Gastroesophageal sphincter (tissue), 4 donors: ENCODE results near the gene PDLIM4. TPM values are rescaled to one million over a fixed set of nuclear protein-coding genes. Genes with fewer than 3 reads are reported as not detected.

Experiments
- ATAC-seq: fragments of 150-250 bp; one replicate; pipeline ENCODE4 v1.9.1; 2016; ENCODE audit warnings: mild to moderate bottlenecking, moderate library complexity
- H3K27ac ChIP-seq, 4 donors: fragments of 200-600 bp; sonication (generic) in 3 of 4; 1 replicate in 3 of 4; 2 replicates in 1 of 4; pipeline ENCODE4 v1.5.1; 2016 to 2019
- H3K27me3 ChIP-seq: fragments of 200-600 bp; sonication (generic); one replicate; pipeline ENCODE4 v1.5.1; 2019
- H3K36me3 ChIP-seq, 2 donors: fragments of 200-600 bp; sonication (generic); one replicate each; pipeline ENCODE4 v1.5.1; 2019; ENCODE audit warnings: control low read depth in 1 of 2
- H3K4me1 ChIP-seq, 3 donors: fragments of 200-600 bp; sonication (generic); 1 replicate in 2 of 3; 2 replicates in 1 of 3; pipeline ENCODE4 v1.5.1; 2016 to 2019; ENCODE audit warnings: control low read depth in 2 of 3
- H3K4me3 ChIP-seq, 2 donors: fragments of 200-600 bp; sonication (generic); one replicate each; pipeline ENCODE4 v1.5.1; 2019; ENCODE audit warnings: mild to moderate bottlenecking in 1 of 2, moderate library complexity in 1 of 2
- H3K9me3 ChIP-seq, 3 donors: fragments of 200-600 bp; sonication (generic); one replicate each; pipeline ENCODE4 v1.5.1; 2017 to 2019; ENCODE audit warnings: control low read depth in 2 of 3
- CTCF ChIP-seq, 4 experiments: fragments of 200-600 bp in 2 of 4; fragments of 450-650 bp in 2 of 4; sonication (generic) in 1 of 4; IDR thresholded peaks; one replicate each; pipeline ENCODE4 v1.5.1; 2017 to 2019; ENCODE audit warnings: antibody characterized with exemption in 4 of 4, mild to moderate bottlenecking in 2 of 4, moderate library complexity in 2 of 4
- EP300 ChIP-seq: sonication (generic); formaldehyde crosslinking; IDR thresholded peaks from one replicate; pipeline ENCODE4 v1.6.1; 2017; ENCODE audit warnings: antibody characterized with exemption, mild to moderate bottlenecking
- POLR2A ChIP-seq, 2 donors: fragments of 450-650 bp; IDR thresholded peaks; one replicate each; pipeline ENCODE4 v1.6.1; 2017; ENCODE audit warnings: antibody characterized with exemption in 2 of 2, mild to moderate bottlenecking in 2 of 2, moderate library complexity in 1 of 2
- POLR2AphosphoS5 ChIP-seq: sonication (generic); formaldehyde crosslinking; IDR thresholded peaks from one replicate; pipeline ENCODE4 v1.6.1; 2017; ENCODE audit warnings: antibody characterized with exemption
- WGBS, 2 donors: methylation state at CpG; one replicate each; pipeline ENCODE4 v1.1.5; 2018; ENCODE audit warnings: low coverage in 1 of 2; 5-methylcytosine and 5-hydroxymethylcytosine counted together
- total RNA-seq, 4 donors: library from RNA; depleted of rRNA; stranded (reverse); fragments of >200 nt; gene quantifications; one replicate each; pipeline ENCODE4 v1.1.0, GENCODE V29; 2016

The PDLIM4 gene
- total RNA-seq, 4 donors from 2014 or later, result 75.0 to 200 (median 92.7) TPM

GRCh38 chr5:132315529-132316067, 58.1 kb downstream of the PDLIM4 start:
- Histone ChIP-seq H3K27me3 (no peaks in the 10 kb centered on the region), H3K9me3 (no peaks in the 10 kb centered on the region), H3K27ac (no peak overlapping the region), H3K36me3 (peaks cover 0 to 26% of the 10 kb centered on the region in 2 donors), H3K4me1 (peaks cover 0 to 4% (median 0%) of the 10 kb centered on the region in 3 donors), H3K4me3 (no peak overlapping the region)
- no peak for ATAC-seq
- whole genome bisulfite sequencing, 2 donors, result 70% methylated on average over 2 of the region's 5 CpGs; no CpG with 5 or more reads in 1 of the 2 donors
- TF ChIP-seq POLR2AphosphoS5 (no peak), EP300 (no peak), POLR2A (IDR thresholded peaks at IDR 0.05) (no peak), CTCF (IDR thresholded peaks at IDR 0.05) (no peak)

- Histone ChIP-seq H3K27ac (no peak overlapping the region), H3K4me1 (no peaks in the 10 kb centered on the region), H3K27me3 (no peaks in the 10 kb centered on the region), H3K4me3 (no peak overlapping the region), H3K36me3 (peaks cover 0 to 27% of the 10 kb centered on the region in 2 donors), H3K9me3 (no peaks in the 10 kb centered on the region)
- TF ChIP-seq EP300 (no peak), POLR2AphosphoS5 (no peak), POLR2A (IDR thresholded peaks at IDR 0.05) (no peak)
- no peak for ATAC-seq
- 86% methylated on average over 1 of the region's 1 CpG for WGBS, 2 donors
Observed at GRCh38 chr5:132319975-132320374, 62.5 kb downstream of the PDLIM4 start.

GRCh38 chr5:132321109-132321721, 63.7 kb downstream of the PDLIM4 start:
- no peak overlapping the region for H3K27ac ChIP-seq
- no peaks in the 10 kb centered on the region for H3K27me3 ChIP-seq
- H3K36me3 ChIP-seq, result peaks cover 0 to 21% of the 10 kb centered on the region in 2 donors
- H3K4me3 ChIP-seq, result no peak overlapping the region
- TF ChIP-seq CTCF (IDR thresholded peaks at IDR 0.05) (no peak), POLR2AphosphoS5 (no peak), POLR2A (IDR thresholded peaks at IDR 0.05) (no peak), EP300 (no peak)
- 100% methylated on average over 2 of the region's 3 CpGs; no CpG with 5 or more reads in 1 of the 2 donors for WGBS, 2 donors
- ATAC-seq, result no peak
- H3K4me1 ChIP-seq, result no peaks in the 10 kb centered on the region
- no peaks in the 10 kb centered on the region for H3K9me3 ChIP-seq

GRCh38 chr5:132322266-132322665, 64.8 kb downstream of the PDLIM4 start:
- no peak for ATAC-seq
- 58 to 65% methylated on average over 2 to 8 of the region's 11 CpGs for WGBS, 2 donors
- Histone ChIP-seq H3K9me3 (no peaks in the 10 kb centered on the region), H3K27ac (no peak overlapping the region), H3K27me3 (no peaks in the 10 kb centered on the region), H3K36me3 (peaks cover 0 to 14% of the 10 kb centered on the region in 2 donors), H3K4me1 (no peaks in the 10 kb centered on the region), H3K4me3 (no peak overlapping the region)
- TF ChIP-seq POLR2AphosphoS5 (no peak), CTCF (IDR thresholded peaks at IDR 0.05) (no peak), POLR2A (IDR thresholded peaks at IDR 0.05) (no peak), EP300 (no peak)

Other genes starting within 250 kb of the PDLIM4 start
- gene ACSL6, start 246.0 kb upstream of the PDLIM4 start, total RNA-seq, result 1 to 10 TPM; 1.3 to 3.6 (median 2.6) TPM
- gene IL3, start 197.0 kb upstream of the PDLIM4 start, total RNA-seq, result not detected
- gene CSF2, start 183.9 kb upstream of the PDLIM4 start, total RNA-seq, result 1 to 10 TPM in 1 of 4 donors, not detected in 3; 1.1 TPM
- gene P4HA2, start 29.8 kb upstream of the PDLIM4 start, total RNA-seq, result 10 to 100 TPM; 32.8 to 48.7 (median 37.6) TPM
- gene SLC22A4, start 36.7 kb downstream of the PDLIM4 start, total RNA-seq, result 1 to 10 TPM in 1 of 4 donors, under 1 TPM in 3; 0.25 to 1.1 (median 0.61) TPM
- 1 to 10 TPM; 6.5 to 9.6 (median 7.5) TPM for gene SLC22A5, start 112.0 kb downstream of the PDLIM4 start, total RNA-seq
- 10 to 100 TPM; 10.9 to 74.3 (median 19.4) TPM for gene IRF1, start 233.1 kb downstream of the PDLIM4 start, total RNA-seq